ENCODE measurements around the gene FER.

DNA sequence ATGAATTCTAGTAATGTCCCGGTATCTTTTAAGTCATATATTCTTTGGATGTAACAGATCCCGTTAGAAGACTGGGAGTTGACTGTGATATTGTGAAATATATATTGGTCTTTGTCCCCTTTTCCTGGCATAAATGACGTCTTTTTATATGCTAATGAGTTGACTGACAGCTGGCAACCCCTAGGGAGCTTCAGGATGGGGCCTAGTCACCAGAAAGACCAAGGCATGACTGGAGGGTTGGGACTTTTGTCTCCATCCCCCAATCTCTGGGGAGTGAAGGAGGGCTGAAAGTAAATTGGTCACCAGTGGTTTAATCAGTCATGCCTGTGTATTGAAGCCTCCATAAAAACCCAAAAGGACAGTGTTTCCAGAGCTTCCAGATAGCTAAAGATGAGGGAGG lies 420.5 kb downstream of the FER start:
- TF ChIP-seq YY1 (IDR thresholded peaks at IDR 0.05; ENCODE audit: borderline replicate concordance in 1 of 3, control insufficient read depth in 1 of 3, extremely low read depth in 1 of 3, insufficient read depth in 3 of 3, insufficient read length in 1 of 3, insufficient replicate concordance in 2 of 3, low read depth in 1 of 3, low read length in 2 of 3) (no peak), RCOR1 (IDR thresholded peaks at IDR 0.05; ENCODE audit: borderline replicate concordance in 1 of 2, low read depth in 2 of 2, low read length in 2 of 2) (no peak)
